Ovary (tissue), 9 donors: ENCODE measurements around the gene IRX4. TPM values are rescaled to one million over a fixed set of nuclear protein-coding genes. Genes with fewer than 3 reads are reported as not detected.
"Not testable (repeated sequence)": the region's sequence is repeated elsewhere in the genome, so short reads cannot be mapped to it uniquely, and the experiment has no call there.

Source experiments
- DNase-seq, 5 donors: peaks; one replicate each; pipeline ENCODE4 v3.0.0-alpha.2; 2019 to 2020
- H3K27ac ChIP-seq, 2 donors: fragments of 200-600 bp; one replicate each; pipeline versions ENCODE4 v1.5.1 to v1.8.0; 2019 to 2022
- H3K27me3 ChIP-seq: fragments of 200-600 bp; one replicate; pipeline ENCODE4 v1.8.0; 2022
- H3K36me3 ChIP-seq: fragments of 200-600 bp; sonication (generic); one replicate; pipeline ENCODE4 v1.5.1; 2019
- H3K4me1 ChIP-seq: one replicate; pipeline ENCODE4 v1.8.1; 2013; ENCODE audit warnings: mild to moderate bottlenecking, moderate library complexity; ENCODE audit not compliant: insufficient read depth
- H3K4me3 ChIP-seq: fragments of 200-600 bp; sonication (generic); one replicate; pipeline ENCODE4 v1.5.1; 2017
- H3K9me3 ChIP-seq, 2 donors: fragments of 200-600 bp in 1 of 2; sonication (generic) in 1 of 2; one replicate each; pipeline versions ENCODE4 v1.5.1 to v1.8.1; 2013 to 2019; ENCODE audit warnings: mild to moderate bottlenecking in 1 of 2, moderate library complexity in 1 of 2
- CTCF ChIP-seq, 3 donors: fragments of 450-650 bp in 2 of 3; fragments of 200-600 bp in 1 of 3; IDR thresholded peaks; one replicate each; pipeline versions ENCODE4 v1.5.1 to v1.8.0; 2016 to 2022; ENCODE audit warnings: antibody characterized with exemption in 3 of 3, mild to moderate bottlenecking in 1 of 3
- EP300 ChIP-seq: sonication (generic); formaldehyde crosslinking; IDR thresholded peaks from one replicate; pipeline ENCODE4 v1.6.1; 2017; ENCODE audit warnings: antibody characterized with exemption
- POLR2A ChIP-seq: fragments of 450-650 bp; IDR thresholded peaks from one replicate; pipeline ENCODE4 v1.6.1; 2017; ENCODE audit warnings: antibody characterized with exemption, mild to moderate bottlenecking, moderate library complexity
- WGBS, 3 donors: extraction: QIAGEN DNeasy Blood & Tissue Kit in 1 of 3; methylation state at CpG; one replicate each; pipeline versions ENCODE4 v1.1.5 to v1.1.7; 2013 to 2017; 5-methylcytosine and 5-hydroxymethylcytosine counted together
- intact Hi-C, 4 donors: fragments of 100-400 bp; cut with DNase I; formaldehyde crosslinking; loops; one replicate each; pipeline versions ENCODE4 v1.11.0 to v1.15.1; 2022 to 2023
- polyA plus RNA-seq, 2 donors: library from polyadenylated mRNA; stranded (reverse); fragments of 200-250 nt in 1 of 2; fragments of 350-450 nt in 1 of 2; fragmentation: Illumina TruSeq in 1 of 2; extraction: RNeasy Lipid Tissue Mini Kit (QIAGEN cat#74804) in 1 of 2; gene quantifications; one replicate each; pipeline ENCODE4 v1.2.3, GENCODE V29; 2013 to 2014
- total RNA-seq, 7 donors: library from RNA; depleted of rRNA in 2 of 7; stranded (reverse); fragments of >200 nt in 2 of 7; fragmentation: NEBNext Ultra II Directional in 3 of 7; extraction: Animal tissue kit (Norgen Biotek cat#: 25700) in 3 of 7; gene quantifications; one replicate each; pipeline versions ENCODE4 v1.1.0 to v1.2.4, GENCODE V29; 2016 to 2023
- donor health status: DM: no; HTN: no; CAD: no; lungs with moderate emphysema.
- donor health status: DM: no; HTN: no; CAD: no.
- donor health status: Bipolar disorder and iron deficiency.
- donor health status: DM: yes; HTN: yes; CAD: no.
- donor health status: DM: no; HTN: no; CAD: no.
- donor health status: DM: yes; HTN: yes; CAD: no.

IRX4 gene
- total and polyA plus RNA-seq, 9 donors: 0.23 TPM; not detected in 8

GRCh38 chr5:1845696-1846095, 37.0 kb downstream of the IRX4 start:
- H3K36me3 ChIP-seq: no peaks in the 10 kb centered on the region
- no peak for DNase-seq
- intact Hi-C loops: no loop called here
- H3K27ac ChIP-seq: no peak overlapping the region
- no peaks in the 10 kb centered on the region for H3K4me1 ChIP-seq
- H3K4me3 ChIP-seq: no peak overlapping the region
- no peaks in the 10 kb centered on the region for H3K27me3 ChIP-seq
- no peak for TF ChIP-seq POLR2A
- no peak for TF ChIP-seq CTCF (IDR thresholded peaks at IDR 0.05)
- no peak for TF ChIP-seq EP300
- no peaks in the 10 kb centered on the region for H3K9me3 ChIP-seq
- WGBS, 3 donors: 45 to 97% (median 85%) methylated on average over 1 of the region's 1 CpG

GRCh38 chr5:1844708-1845436, 37.9 kb downstream of the IRX4 start:
- TF ChIP-seq CTCF (IDR thresholded peaks at IDR 0.05) (no peak), EP300 (no peak), POLR2A (no peak)
- WGBS, 3 donors: 96 to 97% (median 96%) methylated on average over 5 of the region's 5 CpGs
- intact Hi-C loops: no loop called here

GRCh38 chr5:1843761-1844160, 39.0 kb downstream of the IRX4 start:
- H3K4me1 ChIP-seq, H3K36me3 ChIP-seq, DNase-seq, H3K9me3 ChIP-seq, H3K27ac ChIP-seq, H3K27me3 ChIP-seq, H3K4me3 ChIP-seq, intact Hi-C loops: not testable (repeated sequence)
- 78 to 92% (median 90%) methylated on average over 10 of the region's 10 CpGs for WGBS, 3 donors

More at GRCh38 chr5:1844708-1845436, 37.9 kb downstream of the IRX4 start:
- H3K27ac ChIP-seq: no peak overlapping the region
- H3K4me1 ChIP-seq: no peaks in the 10 kb centered on the region
- no peaks in the 10 kb centered on the region for H3K36me3 ChIP-seq
- no peak for DNase-seq
- H3K4me3 ChIP-seq: no peak overlapping the region
- no peaks in the 10 kb centered on the region for H3K27me3 ChIP-seq
- H3K9me3 ChIP-seq: no peaks in the 10 kb centered on the region

DNA sequence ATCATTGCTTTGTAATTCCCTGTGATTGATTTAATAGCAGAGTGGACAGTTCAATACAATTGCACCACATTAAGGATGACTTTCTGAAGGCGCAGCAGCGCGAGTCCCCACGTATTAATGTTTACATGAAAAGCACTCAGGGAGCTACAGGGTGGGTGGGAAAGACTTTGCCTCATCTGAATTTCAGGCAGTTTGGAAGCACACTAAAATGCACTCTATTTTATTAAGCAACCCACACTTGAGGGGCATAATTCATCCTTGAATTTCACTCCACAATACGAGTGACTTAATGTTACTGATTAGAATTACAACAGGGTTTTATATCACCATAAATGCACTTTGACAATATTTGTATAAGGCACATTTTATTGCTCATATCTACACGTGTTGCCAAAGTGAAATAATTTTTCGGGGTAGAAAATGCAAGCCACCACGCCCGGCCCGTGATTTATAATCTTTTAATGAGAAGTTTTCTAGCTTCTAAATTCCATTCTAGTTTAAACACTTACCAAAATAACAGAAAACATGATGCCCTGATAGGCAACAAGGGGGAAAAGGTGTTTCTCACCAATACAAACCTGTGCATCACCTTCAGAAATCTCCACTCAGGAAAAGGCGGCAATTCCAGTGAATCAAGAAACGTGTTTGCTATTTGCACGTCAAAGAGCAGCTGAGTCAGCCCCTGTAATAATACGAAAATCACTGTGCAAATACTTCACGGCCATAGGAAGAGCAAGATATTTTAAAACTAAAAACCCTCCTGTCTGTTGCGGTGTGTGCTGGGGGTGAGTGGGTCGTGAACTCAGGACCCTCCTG, 40.5 kb downstream of the IRX4 start:
- H3K9me3 ChIP-seq: no peaks in the 10 kb centered on the region
- H3K27me3 ChIP-seq: no peaks in the 10 kb centered on the region
- no peaks in the 10 kb centered on the region for H3K4me1 ChIP-seq
- H3K4me3 ChIP-seq: no peak overlapping the region
- TF ChIP-seq EP300 (no peak), CTCF (IDR thresholded peaks at IDR 0.05) (no peak), POLR2A (no peak)
- 40 to 52% (median 44%) methylated on average over 17 of the region's 17 CpGs for WGBS, 3 donors
- no peaks in the 10 kb centered on the region for H3K36me3 ChIP-seq
- intact Hi-C loops: no loop called here
- no peak overlapping the region for H3K27ac ChIP-seq
- no peak for DNase-seq
